ENCODE results near the gene BIRC5.

BIRC5 gene

DNA sequence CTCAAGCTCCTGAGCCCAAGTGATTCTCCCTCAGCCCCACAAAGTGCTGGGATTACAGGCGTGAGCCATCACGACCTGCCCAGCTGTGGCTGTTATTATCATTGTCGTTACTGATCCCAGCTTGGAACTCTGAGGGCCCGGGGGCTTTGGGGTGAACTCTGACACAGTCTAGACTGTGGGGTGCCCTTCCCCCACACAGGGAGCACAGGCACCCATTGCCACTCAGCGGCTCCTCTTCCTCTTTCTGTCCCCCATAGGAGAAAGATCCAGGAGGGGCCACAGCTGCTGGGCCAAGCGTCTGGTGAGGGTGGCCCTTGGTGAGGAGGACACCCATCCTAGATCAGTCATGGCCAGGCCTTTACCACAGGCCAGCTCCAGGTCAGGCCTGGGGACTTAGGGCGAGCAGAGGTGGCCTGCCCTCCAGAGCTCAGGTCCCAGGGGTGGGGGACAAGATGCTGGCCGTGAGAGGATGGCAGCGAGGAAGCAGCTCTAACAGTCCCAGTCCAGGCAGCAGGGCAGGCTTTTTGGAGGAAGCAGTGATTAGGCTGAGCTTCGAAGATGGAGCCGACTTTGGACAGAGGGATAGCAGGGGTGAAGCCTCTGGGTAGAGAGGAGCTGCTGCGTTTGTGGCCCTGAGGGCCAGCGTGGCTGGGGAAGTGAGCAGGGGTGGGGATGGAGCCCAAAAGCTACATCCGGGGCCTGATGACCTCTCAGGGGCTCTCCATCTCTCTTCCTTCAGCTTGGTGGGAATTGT is 42.1 kb downstream of the BIRC5 start:
- H3K4me3 ChIP-seq (ENCODE audit: low read depth in 1 of 2, low read length in 2 of 2) = no peak overlapping the region
- no peak overlapping the region for H3K27ac ChIP-seq (ENCODE audit: low read length)
- H3K9me3 ChIP-seq (ENCODE audit: control insufficient read depth in 1 of 2, low read length in 2 of 2) = no peaks in the 10 kb centered on the region
- no peaks in the 10 kb centered on the region for H3K36me3 ChIP-seq (ENCODE audit: control insufficient read depth in 1 of 2, insufficient read depth in 2 of 2, low read length in 2 of 2)
- H3K27me3 ChIP-seq (ENCODE audit: low read depth, low read length) = no peaks in the 10 kb centered on the region
- H3K4me1 ChIP-seq (ENCODE audit: control insufficient read depth in 1 of 2, insufficient read depth in 2 of 2, low read length in 2 of 2) = peaks cover 2 to 15% of the 10 kb centered on the region in 2 donors

DNA sequence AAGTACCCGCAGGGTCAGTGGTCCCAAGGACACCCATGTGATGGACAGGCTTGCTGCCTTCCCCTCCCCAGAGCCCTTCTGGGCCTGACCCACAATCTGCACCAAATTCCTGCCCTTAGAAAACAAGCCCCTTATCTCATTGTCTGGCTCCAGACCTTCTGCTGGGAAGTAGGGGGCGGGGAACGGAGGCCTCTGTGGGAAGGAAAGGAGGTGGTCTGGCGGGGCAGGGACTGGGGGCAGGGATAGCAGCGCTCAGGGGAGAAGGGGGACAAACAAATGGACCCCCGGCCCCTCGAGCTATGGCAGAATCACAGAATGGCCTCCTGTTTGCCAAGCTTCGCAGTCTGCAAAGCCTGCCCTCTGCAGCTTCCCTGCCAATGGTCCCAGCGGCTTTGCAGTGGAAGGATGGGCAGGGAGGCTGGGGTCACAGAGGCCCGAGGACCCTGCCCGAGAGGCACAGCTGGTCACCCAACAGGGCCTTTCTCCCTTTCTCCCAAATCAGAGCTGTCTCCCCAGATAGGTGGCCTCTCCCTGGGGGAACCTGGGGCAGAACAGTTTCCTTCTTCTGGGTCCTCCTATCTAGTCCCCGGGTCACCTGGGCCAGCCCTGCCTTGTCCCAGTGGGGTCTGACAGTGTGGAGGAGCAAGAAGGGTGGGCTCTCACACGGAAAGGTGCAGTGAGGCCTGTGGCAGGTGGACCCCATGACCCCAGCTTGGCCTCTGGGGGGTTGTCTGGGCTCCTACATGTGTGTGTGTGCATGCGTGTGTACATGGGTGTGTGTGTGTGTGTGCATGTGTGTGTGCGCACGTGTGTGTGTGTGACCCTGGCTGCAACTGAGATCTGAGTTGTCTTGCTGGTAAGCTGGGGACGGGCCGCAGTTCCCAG is 42.9 kb downstream of the BIRC5 start:
- no peak overlapping the region for H3K4me3 ChIP-seq (ENCODE audit: low read depth in 1 of 2, low read length in 2 of 2)
- H3K9me3 ChIP-seq (ENCODE audit: control insufficient read depth in 1 of 2, low read length in 2 of 2) = no peaks in the 10 kb centered on the region
- no peak overlapping the region for H3K27ac ChIP-seq (ENCODE audit: low read length)
- H3K27me3 ChIP-seq (ENCODE audit: low read depth, low read length) = no peaks in the 10 kb centered on the region
- H3K36me3 ChIP-seq (ENCODE audit: control insufficient read depth in 1 of 2, insufficient read depth in 2 of 2, low read length in 2 of 2) = no peaks in the 10 kb centered on the region
- H3K4me1 ChIP-seq (ENCODE audit: control insufficient read depth in 1 of 2, insufficient read depth in 2 of 2, low read length in 2 of 2) = peaks cover 0 to 14% of the 10 kb centered on the region in 2 donors

DNA sequence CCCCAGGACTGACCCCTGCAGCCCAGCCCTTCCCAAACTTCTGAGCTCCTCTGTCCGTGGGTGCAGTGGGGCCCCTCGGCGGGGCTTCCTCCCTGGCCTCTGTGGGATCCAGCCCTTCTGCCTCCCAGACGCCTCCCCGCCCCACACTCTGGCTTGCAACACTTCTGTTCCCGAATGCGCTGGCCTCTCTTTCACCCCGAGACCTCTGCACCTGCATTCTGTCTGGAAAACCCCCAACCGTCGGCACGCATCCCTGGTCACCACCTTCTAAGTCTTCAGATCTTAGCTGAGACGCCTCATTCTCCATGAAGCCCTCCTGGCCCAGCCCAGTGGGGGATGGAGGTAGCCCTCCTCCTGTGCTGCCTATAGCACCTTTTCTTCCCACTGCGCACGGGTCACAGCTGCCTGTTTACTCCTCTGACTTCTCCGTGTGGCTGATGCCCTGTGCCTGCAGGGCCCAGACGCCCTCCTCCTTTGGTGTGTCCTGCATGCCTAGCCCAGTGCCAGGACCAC is 43.8 kb downstream of the BIRC5 start:
- no peaks in the 10 kb centered on the region for H3K9me3 ChIP-seq (ENCODE audit: control insufficient read depth in 1 of 2, low read length in 2 of 2)
- H3K36me3 ChIP-seq (ENCODE audit: control insufficient read depth in 1 of 2, insufficient read depth in 2 of 2, low read length in 2 of 2) = no peaks in the 10 kb centered on the region
- H3K27me3 ChIP-seq (ENCODE audit: low read depth, low read length) = no peaks in the 10 kb centered on the region
- no peak overlapping the region for H3K4me3 ChIP-seq (ENCODE audit: low read depth in 1 of 2, low read length in 2 of 2)
- H3K4me1 ChIP-seq (ENCODE audit: control insufficient read depth in 1 of 2, insufficient read depth in 2 of 2, low read length in 2 of 2) = peaks cover 0 to 14% of the 10 kb centered on the region in 2 donors
- H3K27ac ChIP-seq (ENCODE audit: low read length) = no peak overlapping the region

DNA sequence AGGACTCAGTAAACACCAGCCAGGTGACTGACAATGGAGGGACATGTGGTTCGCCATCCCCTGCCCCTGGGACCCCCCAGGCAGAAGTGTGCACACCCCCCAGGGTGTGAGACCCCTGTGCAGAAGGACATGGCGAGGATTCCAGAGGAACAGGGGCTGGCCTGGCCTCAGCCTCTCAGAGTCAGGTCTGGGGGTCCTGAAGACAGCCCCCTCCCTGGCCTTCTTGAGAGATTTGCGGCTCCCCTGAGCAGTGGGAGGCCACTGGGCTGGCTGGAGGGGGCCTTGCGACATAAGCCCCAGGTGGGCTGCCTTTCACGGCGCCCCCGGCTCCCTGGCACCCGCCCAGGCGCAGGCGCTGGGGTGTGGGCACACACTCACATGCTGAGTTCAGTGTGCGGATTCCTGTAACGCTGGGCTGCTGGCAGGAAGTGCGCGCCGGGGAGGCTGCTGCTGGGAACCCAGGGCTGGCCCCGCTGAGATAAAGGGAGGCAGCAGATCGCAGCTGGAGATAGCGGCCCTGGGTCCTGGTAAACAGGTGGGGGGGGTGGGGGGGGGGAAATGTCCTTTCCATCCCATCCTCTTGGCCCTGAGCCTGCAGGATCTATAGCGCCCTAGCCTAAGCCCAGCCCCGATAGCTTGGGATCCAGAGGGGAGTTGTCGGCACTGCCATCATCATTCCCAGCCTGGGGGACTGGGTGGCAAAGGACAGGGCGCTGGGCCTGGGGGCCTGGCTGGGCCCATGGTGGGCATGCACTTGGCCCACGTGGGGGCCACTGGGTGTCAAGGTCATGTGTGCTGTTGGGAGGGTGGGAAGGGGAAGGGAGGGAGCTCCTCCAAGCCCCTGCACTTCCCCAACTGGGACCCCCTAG is 44.5 kb downstream of the BIRC5 start:
- Histone ChIP-seq H3K36me3 (ENCODE audit: control insufficient read depth in 1 of 2, insufficient read depth in 2 of 2, low read length in 2 of 2) (no peaks in the 10 kb centered on the region), H3K4me1 (ENCODE audit: control insufficient read depth in 1 of 2, insufficient read depth in 2 of 2, low read length in 2 of 2) (peaks cover 0 to 14% of the 10 kb centered on the region in 2 donors), H3K27ac (ENCODE audit: low read length) (no peak overlapping the region), H3K9me3 (ENCODE audit: control insufficient read depth in 1 of 2, low read length in 2 of 2) (no peaks in the 10 kb centered on the region), H3K4me3 (ENCODE audit: low read depth in 1 of 2, low read length in 2 of 2) (no peak overlapping the region), H3K27me3 (ENCODE audit: low read depth, low read length) (no peaks in the 10 kb centered on the region)

DNA sequence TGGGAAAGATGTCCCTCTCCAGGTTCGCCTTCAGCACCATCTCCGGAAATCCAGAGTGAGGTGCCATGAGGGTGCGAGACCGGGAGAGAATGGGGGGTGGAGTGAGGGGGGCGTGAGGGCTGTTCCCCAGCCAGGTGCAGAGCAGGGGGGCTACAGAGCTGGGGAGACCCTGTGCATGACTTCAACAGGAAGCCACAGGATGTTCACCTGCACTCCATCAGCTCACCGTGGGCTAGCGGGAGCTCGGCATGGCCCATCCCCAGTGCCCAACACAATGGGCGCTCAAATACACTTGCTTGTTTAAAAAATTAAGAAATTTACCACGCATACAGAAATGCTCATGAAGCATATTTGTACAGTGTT is 45.1 kb downstream of the BIRC5 start:
- no peak overlapping the region for H3K4me3 ChIP-seq (ENCODE audit: low read depth in 1 of 2, low read length in 2 of 2)
- H3K27ac ChIP-seq (ENCODE audit: low read length) = no peak overlapping the region
- peaks cover 0 to 8% of the 10 kb centered on the region in 2 donors for H3K4me1 ChIP-seq (ENCODE audit: control insufficient read depth in 1 of 2, insufficient read depth in 2 of 2, low read length in 2 of 2)
- no peaks in the 10 kb centered on the region for H3K9me3 ChIP-seq (ENCODE audit: control insufficient read depth in 1 of 2, low read length in 2 of 2)
- no peaks in the 10 kb centered on the region for H3K36me3 ChIP-seq (ENCODE audit: control insufficient read depth in 1 of 2, insufficient read depth in 2 of 2, low read length in 2 of 2)
- no peaks in the 10 kb centered on the region for H3K27me3 ChIP-seq (ENCODE audit: low read depth, low read length)

DNA sequence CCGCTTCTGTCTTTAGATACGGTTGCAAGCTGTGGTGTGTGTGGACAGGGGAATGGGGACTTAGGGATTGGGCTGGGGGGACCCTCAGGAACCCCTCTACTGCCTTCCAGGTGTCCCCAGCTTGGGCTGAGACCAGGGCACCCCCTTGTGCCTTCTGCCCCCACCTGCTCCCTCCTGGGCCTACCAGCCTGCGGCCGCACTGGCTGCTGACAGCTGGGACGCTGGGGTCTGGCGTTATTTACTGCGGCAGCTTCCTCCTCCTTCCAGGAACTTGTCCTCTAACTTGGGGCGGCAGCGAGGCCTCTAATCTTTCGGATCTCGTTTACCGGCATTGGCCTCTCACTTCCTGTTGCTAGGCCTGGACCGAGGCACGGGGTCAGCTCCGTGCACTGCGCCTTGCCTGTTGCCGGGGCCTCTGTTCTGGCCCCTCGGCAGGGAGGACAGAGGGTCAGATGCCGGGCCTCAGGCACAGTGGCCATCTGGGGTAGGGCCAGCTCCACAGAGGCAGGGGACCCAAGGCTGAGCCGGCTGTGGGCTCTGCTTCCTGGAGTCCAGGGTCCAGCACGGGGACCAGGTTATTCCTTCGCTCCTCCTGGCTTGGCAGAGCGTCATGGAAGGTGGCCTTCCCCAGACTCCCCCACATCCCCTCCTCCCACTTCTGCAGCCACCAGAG is 49.1 kb downstream of the BIRC5 start:
- Histone ChIP-seq H3K27ac (ENCODE audit: low read length) (peak overlapping the region; percentile 23), H3K9me3 (ENCODE audit: control insufficient read depth in 1 of 2, low read length in 2 of 2) (no peaks in the 10 kb centered on the region), H3K4me3 (ENCODE audit: low read depth in 1 of 2, low read length in 2 of 2) (no peak overlapping the region), H3K27me3 (ENCODE audit: low read depth, low read length) (no peaks in the 10 kb centered on the region), H3K4me1 (ENCODE audit: control insufficient read depth in 1 of 2, insufficient read depth in 2 of 2, low read length in 2 of 2) (peaks cover 0 to under 1% of the 10 kb centered on the region in 2 donors), H3K36me3 (ENCODE audit: control insufficient read depth in 1 of 2, insufficient read depth in 2 of 2, low read length in 2 of 2) (no peaks in the 10 kb centered on the region)

DNA sequence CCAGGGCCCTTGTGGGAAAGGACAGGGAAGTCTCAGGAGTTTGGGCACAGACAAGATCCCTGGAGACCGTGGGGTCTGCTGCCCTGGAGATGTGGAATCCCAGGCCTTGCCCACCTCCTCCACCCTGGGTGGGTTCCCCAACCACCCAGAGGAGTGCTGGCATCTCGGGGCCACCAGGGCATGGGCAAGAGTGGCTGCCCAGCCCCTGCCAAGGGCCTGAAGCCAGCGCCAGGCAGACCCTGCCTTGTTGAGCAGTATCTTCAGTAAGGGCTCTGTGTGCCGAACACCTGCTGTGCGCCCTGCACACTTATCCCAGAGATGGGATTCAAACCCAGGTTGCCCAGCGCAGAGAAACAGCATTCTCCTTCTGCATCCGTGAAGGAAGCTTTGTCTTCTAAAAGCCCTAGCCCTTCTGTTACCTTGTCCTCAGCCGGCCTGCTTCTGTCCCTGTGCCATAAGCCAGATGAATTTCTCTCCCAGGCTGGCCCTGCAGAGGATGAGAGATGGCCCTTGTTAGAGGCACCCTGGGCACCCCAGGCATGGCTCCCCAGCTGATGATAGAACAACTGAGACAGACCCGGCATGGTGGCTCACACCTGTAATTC is 49.8 kb downstream of the BIRC5 start:
- H3K27ac ChIP-seq (ENCODE audit: low read length) = no peak overlapping the region

DNA sequence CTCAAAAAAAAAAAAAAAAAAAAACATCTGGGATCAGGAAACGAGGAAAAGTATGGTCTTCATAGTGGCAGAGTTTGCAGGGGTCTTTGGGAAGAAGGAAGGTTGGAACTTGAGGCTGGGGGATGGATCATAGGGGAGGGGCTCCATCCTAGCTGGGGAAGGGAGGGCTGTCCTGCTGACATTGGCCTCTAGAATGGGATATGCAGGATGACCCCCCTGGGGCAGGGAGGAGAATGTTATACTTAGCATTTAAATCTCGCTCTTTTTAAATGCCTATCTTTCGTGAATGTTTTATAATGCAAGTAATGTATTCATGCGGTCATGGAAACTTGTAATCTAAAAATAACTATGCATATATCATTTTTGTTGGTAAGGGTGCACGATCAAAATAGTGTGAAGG is 50.5 kb downstream of the BIRC5 start:
- H3K27me3 ChIP-seq (ENCODE audit: low read depth, low read length) = no peaks in the 10 kb centered on the region
- H3K27ac ChIP-seq (ENCODE audit: low read length) = no peak overlapping the region
- H3K4me3 ChIP-seq (ENCODE audit: low read depth in 1 of 2, low read length in 2 of 2) = no peak overlapping the region
- no peaks in the 10 kb centered on the region for H3K9me3 ChIP-seq (ENCODE audit: control insufficient read depth in 1 of 2, low read length in 2 of 2)
- H3K4me1 ChIP-seq (ENCODE audit: control insufficient read depth in 1 of 2, insufficient read depth in 2 of 2, low read length in 2 of 2) = peaks cover under 1 to 5% of the 10 kb centered on the region in 2 donors
- no peaks in the 10 kb centered on the region for H3K36me3 ChIP-seq (ENCODE audit: control insufficient read depth in 1 of 2, insufficient read depth in 2 of 2, low read length in 2 of 2)

More for the DNA sequence above, 49.8 kb downstream of the BIRC5 start:
- H3K36me3 ChIP-seq (ENCODE audit: control insufficient read depth in 1 of 2, insufficient read depth in 2 of 2, low read length in 2 of 2) = no peaks in the 10 kb centered on the region
- no peaks in the 10 kb centered on the region for H3K4me1 ChIP-seq (ENCODE audit: control insufficient read depth in 1 of 2, insufficient read depth in 2 of 2, low read length in 2 of 2)
- no peak overlapping the region for H3K4me3 ChIP-seq (ENCODE audit: low read depth in 1 of 2, low read length in 2 of 2)
- H3K27me3 ChIP-seq (ENCODE audit: low read depth, low read length) = no peaks in the 10 kb centered on the region
- H3K9me3 ChIP-seq (ENCODE audit: control insufficient read depth in 1 of 2, low read length in 2 of 2) = no peaks in the 10 kb centered on the region

DNA sequence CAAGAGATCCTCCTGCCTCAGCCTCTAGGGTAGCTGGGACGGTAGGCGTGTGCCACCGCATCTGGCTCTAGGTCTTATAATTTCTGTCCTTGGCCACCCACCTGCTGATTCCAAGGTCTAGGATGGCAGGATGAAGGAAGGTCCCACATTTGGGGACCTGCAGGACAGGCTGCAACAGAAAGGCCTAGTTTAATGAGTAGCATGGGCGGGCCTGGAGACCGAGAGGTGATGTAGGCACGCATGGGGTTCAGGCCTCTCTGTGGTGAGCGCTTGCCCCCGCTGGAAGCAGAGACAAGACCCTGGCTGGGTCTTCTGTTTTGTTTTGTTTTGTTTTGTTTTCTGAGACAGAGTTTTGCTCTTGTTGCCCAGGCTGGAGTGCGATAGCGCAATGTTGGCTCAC is 51.1 kb downstream of the BIRC5 start:
- no peaks in the 10 kb centered on the region for H3K36me3 ChIP-seq (ENCODE audit: control insufficient read depth in 1 of 2, insufficient read depth in 2 of 2, low read length in 2 of 2)
- H3K4me3 ChIP-seq (ENCODE audit: low read depth in 1 of 2, low read length in 2 of 2) = no peak overlapping the region
- no peaks in the 10 kb centered on the region for H3K27me3 ChIP-seq (ENCODE audit: low read depth, low read length)
- no peak overlapping the region for H3K27ac ChIP-seq (ENCODE audit: low read length)
- H3K4me1 ChIP-seq (ENCODE audit: control insufficient read depth in 1 of 2, insufficient read depth in 2 of 2, low read length in 2 of 2) = peaks cover 5 to 6% of the 10 kb centered on the region in 2 donors
- H3K9me3 ChIP-seq (ENCODE audit: control insufficient read depth in 1 of 2, low read length in 2 of 2) = no peaks in the 10 kb centered on the region

DNA sequence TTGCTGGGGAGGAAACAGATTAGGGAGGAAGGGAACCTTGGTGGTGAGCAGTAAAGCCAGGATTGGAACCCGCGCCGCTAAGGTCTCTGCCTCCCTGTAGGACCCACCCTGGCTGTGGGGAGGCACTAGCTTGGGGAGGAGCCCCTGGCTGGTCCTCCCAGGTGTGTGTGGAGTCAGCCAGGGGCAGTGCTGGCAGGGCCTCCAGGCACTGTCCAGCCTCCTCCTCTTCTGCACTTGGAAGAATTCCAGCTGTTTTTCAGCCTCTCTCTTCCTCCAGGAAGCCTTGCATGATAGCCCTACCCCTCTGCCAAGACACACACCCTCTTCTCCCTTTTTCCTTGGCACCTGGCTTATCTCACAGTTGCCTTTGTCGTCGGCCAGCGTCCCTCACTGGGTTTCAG is 52.2 kb downstream of the BIRC5 start:
- Histone ChIP-seq H3K4me1 (ENCODE audit: control insufficient read depth in 1 of 2, insufficient read depth in 2 of 2, low read length in 2 of 2) (peaks cover 5 to 7% of the 10 kb centered on the region in 2 donors), H3K27ac (ENCODE audit: low read length) (no peak overlapping the region), H3K4me3 (ENCODE audit: low read depth in 1 of 2, low read length in 2 of 2) (no peak overlapping the region), H3K36me3 (ENCODE audit: control insufficient read depth in 1 of 2, insufficient read depth in 2 of 2, low read length in 2 of 2) (no peaks in the 10 kb centered on the region), H3K9me3 (ENCODE audit: control insufficient read depth in 1 of 2, low read length in 2 of 2) (no peaks in the 10 kb centered on the region), H3K27me3 (ENCODE audit: low read depth, low read length) (peaks cover 1% of the 10 kb centered on the region)
